Left renal pelvis (tissue), 4 donors: ENCODE data around the gene TSHZ2. TPM values are rescaled to one million over a fixed set of nuclear protein-coding genes. Genes with fewer than 3 reads are reported as not detected.

ENCODE experiments used
- DNase-seq, 4 donors: peaks; one replicate each; pipeline ENCODE4 v3.0.0-alpha.2; 2013; ENCODE audit warnings: low read depth in 4 of 4, low spot score in 3 of 4
- polyA plus RNA-seq, 4 donors: library from polyadenylated mRNA; unstranded; fragments of 120-200 nt; gene quantifications; one replicate each; pipeline ENCODE4 v1.2.1, GENCODE V29; 2013; ENCODE audit not compliant: insufficient read length in 4 of 4

The TSHZ2 gene
- polyA plus RNA-seq, 4 donors = 11.8 to 23.4 (median 14.1) TPM

- DNase-seq = no peak
Measured at GRCh38 chr20:53186635-53187034, 214.5 kb downstream of the TSHZ2 start.

- peak; percentile 43 to 70 (median 64) for DNase-seq
Measured at GRCh38 chr20:53187392-53188068, 215.4 kb downstream of the TSHZ2 start.

GRCh38 chr20:53190225-53190624, 218.1 kb downstream of the TSHZ2 start:
- DNase-seq = no peak

GRCh38 chr20:53191957-53192356, 219.8 kb downstream of the TSHZ2 start:
- DNase-seq = no peak

GRCh38 chr20:53194306-53195290, 222.4 kb downstream of the TSHZ2 start:
- DNase-seq = no peak

- no peak for DNase-seq
Measured at GRCh38 chr20:53195876-53196610, 223.9 kb downstream of the TSHZ2 start.

GRCh38 chr20:53201588-53201987, 229.4 kb downstream of the TSHZ2 start:
- no peak for DNase-seq

GRCh38 chr20:53202777-53203176, 230.6 kb downstream of the TSHZ2 start:
- no peak for DNase-seq

GRCh38 chr20:53205046-53205445, 232.9 kb downstream of the TSHZ2 start:
- no peak for DNase-seq

- DNase-seq = no peak
Measured at GRCh38 chr20:53208110-53208832, 236.1 kb downstream of the TSHZ2 start.

GRCh38 chr20:53210041-53210440, 237.9 kb downstream of the TSHZ2 start:
- no peak for DNase-seq

GRCh38 chr20:53210931-53211330, 238.8 kb downstream of the TSHZ2 start:
- no peak for DNase-seq

GRCh38 chr20:53212018-53212417, 239.9 kb downstream of the TSHZ2 start:
- no peak for DNase-seq

GRCh38 chr20:53214392-53214791, 242.2 kb downstream of the TSHZ2 start:
- no peak for DNase-seq

- DNase-seq = no peak
Measured at GRCh38 chr20:53215166-53215565, 243.0 kb downstream of the TSHZ2 start.

GRCh38 chr20:53216478-53216855, 244.3 kb downstream of the TSHZ2 start:
- no peak for DNase-seq

GRCh38 chr20:53216856-53217576, 244.9 kb downstream of the TSHZ2 start:
- peak in 3 of 4 donors; percentile 48 to 60 (median 57) for DNase-seq

GRCh38 chr20:53220482-53221307, 248.5 kb downstream of the TSHZ2 start:
- no peak for DNase-seq

- no peak for DNase-seq
Measured at GRCh38 chr20:53221731-53222130, 249.6 kb downstream of the TSHZ2 start.
